Right atrium auricular region (tissue), 2 donors: ENCODE data around the gene GPATCH4. TPM values are rescaled to one million over a fixed set of nuclear protein-coding genes. Genes with fewer than 3 reads are reported as not detected.

Source experiments
- DNase-seq: peaks from one replicate; pipeline ENCODE4 v3.0.0-alpha.2; 2019; ENCODE audit warnings: low spot score
- H3K27ac ChIP-seq, 2 donors: fragments of 200-600 bp; sonication (generic); 1 replicate in 1 of 2; 2 replicates in 1 of 2; pipeline ENCODE4 v1.5.1; 2016 to 2019
- H3K27me3 ChIP-seq, 2 donors: fragments of 200-600 bp; sonication (generic); one replicate each; pipeline versions ENCODE4 v1.5.1 to v1.6.0; 2017 to 2019
- H3K36me3 ChIP-seq: fragments of 200-600 bp; sonication (generic); one replicate; pipeline ENCODE4 v1.5.1; 2016
- H3K4me1 ChIP-seq, 2 donors: fragments of 200-600 bp; sonication (generic); one replicate each; pipeline versions ENCODE4 v1.5.1 to v1.6.0; 2017 to 2019
- H3K4me3 ChIP-seq, 2 donors: fragments of 200-600 bp; sonication (generic); 1 replicate in 1 of 2; 2 replicates in 1 of 2; pipeline ENCODE4 v1.5.1; 2017 to 2019; ENCODE audit warnings: mild to moderate bottlenecking in 1 of 2, moderate library complexity in 1 of 2
- H3K9me3 ChIP-seq, 2 donors: fragments of 200-600 bp; sonication (generic); one replicate each; pipeline ENCODE4 v1.5.1; 2019
- CTCF ChIP-seq, 2 donors: fragments of 200-600 bp; sonication (generic); IDR thresholded peaks; one replicate each; pipeline ENCODE4 v1.5.1; 2019; ENCODE audit warnings: antibody characterized with exemption in 2 of 2
- total RNA-seq, 2 donors: library from RNA; depleted of rRNA; stranded (reverse); fragments of >200 nt; gene quantifications; one replicate each; pipeline ENCODE4 v1.1.0, GENCODE V29; 2016

Gene GPATCH4
- total RNA-seq, 2 donors from 2014 or later: 12.7 to 14.3 TPM

- H3K27me3 ChIP-seq: peaks cover 3 to 13% of the 10 kb centered on the region in 2 donors
- no peak for DNase-seq
- no peak for TF ChIP-seq CTCF (IDR thresholded peaks at IDR 0.05)
These were observed 44.4 kb upstream of the GPATCH4 start for GRCh38 chr1:156645666-156646065.

GRCh38 chr1:156645056-156645455, 43.8 kb upstream of the GPATCH4 start:
- Histone ChIP-seq H3K4me3 (no peak overlapping the region), H3K4me1 (peaks cover 0 to 19% of the 10 kb centered on the region in 2 donors), H3K27me3 (peaks cover 3 to 13% of the 10 kb centered on the region in 2 donors), H3K36me3 (no peaks in the 10 kb centered on the region), H3K9me3 (no peaks in the 10 kb centered on the region), H3K27ac (no peak overlapping the region)
- TF ChIP-seq CTCF (IDR thresholded peaks at IDR 0.05): no peak
- DNase-seq: no peak

More at GRCh38 chr1:156645666-156646065, 44.4 kb upstream of the GPATCH4 start:
- no peak overlapping the region for H3K4me3 ChIP-seq
- H3K4me1 ChIP-seq: peaks cover 0 to 19% of the 10 kb centered on the region in 2 donors
- no peaks in the 10 kb centered on the region for H3K9me3 ChIP-seq
- H3K36me3 ChIP-seq: no peaks in the 10 kb centered on the region
- no peak overlapping the region for H3K27ac ChIP-seq

- Histone ChIP-seq H3K4me3 (no peak overlapping the region), H3K36me3 (no peaks in the 10 kb centered on the region), H3K27me3 (peaks cover 3 to 13% of the 10 kb centered on the region in 2 donors), H3K4me1 (peaks cover 0 to 19% of the 10 kb centered on the region in 2 donors), H3K27ac (no peak overlapping the region), H3K9me3 (no peaks in the 10 kb centered on the region)
- TF ChIP-seq CTCF (IDR thresholded peaks at IDR 0.05): no peak
- no peak for DNase-seq
These were observed 43.4 kb upstream of the GPATCH4 start for GRCh38 chr1:156644640-156645039.

- Histone ChIP-seq H3K27me3 (peaks cover 3 to 13% of the 10 kb centered on the region in 2 donors), H3K9me3 (no peaks in the 10 kb centered on the region), H3K27ac (no peak overlapping the region), H3K4me3 (no peak overlapping the region), H3K4me1 (peaks cover 0 to 19% of the 10 kb centered on the region in 2 donors), H3K36me3 (no peaks in the 10 kb centered on the region)
- no peak for DNase-seq
- TF ChIP-seq CTCF (IDR thresholded peaks at IDR 0.05): no peak
These were observed 42.9 kb upstream of the GPATCH4 start for GRCh38 chr1:156644146-156644545.

GRCh38 chr1:156643778-156644092, 42.5 kb upstream of the GPATCH4 start:
- H3K4me1 ChIP-seq: peaks cover 0 to 19% of the 10 kb centered on the region in 2 donors
- H3K4me3 ChIP-seq: no peak overlapping the region
- DNase-seq: no peak
- no peaks in the 10 kb centered on the region for H3K36me3 ChIP-seq
- no peak overlapping the region for H3K27ac ChIP-seq
- no peak for TF ChIP-seq CTCF (IDR thresholded peaks at IDR 0.05)
- no peaks in the 10 kb centered on the region for H3K9me3 ChIP-seq
- peaks cover 3 to 13% of the 10 kb centered on the region in 2 donors for H3K27me3 ChIP-seq

- Histone ChIP-seq H3K27ac (no peak overlapping the region), H3K27me3 (peaks cover 3 to 13% of the 10 kb centered on the region in 2 donors), H3K36me3 (no peaks in the 10 kb centered on the region), H3K4me3 (no peak overlapping the region), H3K4me1 (peaks cover 0 to 19% of the 10 kb centered on the region in 2 donors), H3K9me3 (no peaks in the 10 kb centered on the region)
- TF ChIP-seq CTCF (IDR thresholded peaks at IDR 0.05): no peak
- DNase-seq: no peak
These were observed 41.9 kb upstream of the GPATCH4 start for GRCh38 chr1:156643049-156643777.
